H1 (cell line): ENCODE measurements around the gene CYP51A1. TPM values are rescaled to one million over a fixed set of nuclear protein-coding genes. Genes with fewer than 3 reads are reported as not detected.

ENCODE experiments used
- CTCF ChIA-PET: fragments of 300-600 bp; sonication (Branson Sonifier 250); formaldehyde crosslinking; loops from one replicate; lab custom pipeline; 2021; ENCODE audit not compliant: partially characterized antibody; lab: Charles Lee
- POLR2A ChIA-PET: fragments of 300-600 bp; sonication (Branson Sonifier 250); formaldehyde crosslinking; loops from one replicate; lab custom pipeline; 2021; ENCODE audit warnings: inconsistent platforms; ENCODE audit not compliant: partially characterized antibody; lab: Charles Lee
- DNase-seq, 2 experiments: peaks; one replicate each; pipeline versions ENCODE4 v3.0.0 to v3.0.0-alpha.2; 2010 to 2022; ENCODE audit warnings: low spot score in 2 of 2, low read depth in 1 of 2, mixed read lengths in 1 of 2
- FAIRE-seq: peaks from 2 replicates; lab custom pipeline; 2011; peaks lifted over from hg19 to GRCh38; lab: Jason Lieb, UNC
- H2AFZ ChIP-seq: 2 replicates; pipeline ENCODE4 v1.8.1; 2012; ENCODE audit warnings: low read length, inconsistent platforms
- H2AK5ac ChIP-seq: 2 replicates; pipeline ENCODE4 v1.6.1; 2013; ENCODE audit warnings: low read depth, low read length
- H2BK120ac ChIP-seq: replicated peaks from 2 replicates; pipeline ENCODE3; 2013; ENCODE audit warnings: low read depth, low read length, inconsistent platforms
- H2BK12ac ChIP-seq: 2 replicates; pipeline ENCODE4 v1.6.1; 2013; ENCODE audit warnings: low read depth, low read length
- H2BK15ac ChIP-seq: 2 replicates; pipeline ENCODE4 v1.6.1; 2013; ENCODE audit warnings: low read length
- H2BK20ac ChIP-seq: 2 replicates; pipeline ENCODE4 v1.6.1; 2013; ENCODE audit warnings: low read length
- H2BK5ac ChIP-seq: 2 replicates; pipeline ENCODE4 v1.6.1; 2013; ENCODE audit warnings: low read depth, low read length
- H3K14ac ChIP-seq: 2 replicates; pipeline ENCODE4 v1.6.1; 2013; ENCODE audit warnings: inconsistent platforms; ENCODE audit not compliant: insufficient read length
- H3K18ac ChIP-seq: 2 replicates; pipeline ENCODE4 v1.6.1; 2013; ENCODE audit warnings: low read length; ENCODE audit errors: extremely low read depth
- H3K23ac ChIP-seq: 2 replicates; pipeline ENCODE4 v1.6.1; 2013; ENCODE audit warnings: inconsistent platforms; ENCODE audit not compliant: insufficient read length
- H3K23me2 ChIP-seq: 2 replicates; pipeline ENCODE4 v1.6.1; 2013; ENCODE audit warnings: low read depth, low read length
- H3K27ac ChIP-seq: 2 replicates; pipeline ENCODE4 v1.6.1; 2011; ENCODE audit warnings: low read depth, low read length, inconsistent platforms
- H3K27me3 ChIP-seq, 4 experiments: replicated peaks in 1 of 4; 1 replicate in 1 of 4; 2 replicates in 3 of 4; pipeline versions ENCODE4 v1.6.1 to v1.8.1; 2011 to 2013; ENCODE audit warnings: low read length in 3 of 4, mild to moderate bottlenecking in 3 of 4, inconsistent platforms in 2 of 4, mixed read lengths in 2 of 4, moderate library complexity in 1 of 4; ENCODE audit not compliant: control insufficient read depth in 3 of 4, insufficient read depth in 3 of 4; ENCODE audit errors: extremely low read depth in 1 of 4
- H3K36me3 ChIP-seq, 4 experiments: 2 replicates each; pipeline versions ENCODE4 v1.6.1 to v1.8.1; 2011 to 2013; ENCODE audit warnings: mild to moderate bottlenecking in 4 of 4, low read length in 3 of 4, moderate library complexity in 2 of 4, control low read depth in 1 of 4, inconsistent platforms in 1 of 4; ENCODE audit not compliant: insufficient read depth in 4 of 4, control insufficient read depth in 2 of 4
- H3K4ac ChIP-seq: replicated peaks from 2 replicates; pipeline ENCODE3; 2013; ENCODE audit warnings: low read length, low read depth, mixed read lengths, inconsistent platforms; ENCODE audit not compliant: insufficient read length
- H3K4me1 ChIP-seq, 4 experiments: replicated peaks in 1 of 4; 1 replicate in 1 of 4; 2 replicates in 3 of 4; pipeline versions ENCODE4 v1.6.1 to v1.8.1; 2011 to 2013; ENCODE audit warnings: low read length in 3 of 4, inconsistent platforms in 2 of 4, mixed read lengths in 1 of 4; ENCODE audit not compliant: insufficient read depth in 4 of 4, control insufficient read depth in 3 of 4
- H3K4me2 ChIP-seq, 2 experiments: 2 replicates each; pipeline versions ENCODE4 v1.6.1 to v1.8.1; 2011 to 2013; ENCODE audit warnings: low read depth in 2 of 2, low read length in 2 of 2, control low read depth in 1 of 2, inconsistent platforms in 1 of 2, mild to moderate bottlenecking in 1 of 2; ENCODE audit not compliant: insufficient read depth in 1 of 2
- H3K4me3 ChIP-seq, 4 experiments: fragments of 200-600, 300-600 bp in 1 of 4; sonication (generic), shearing (Covaris generic), sonication (Bioruptor Twin) in 1 of 4; 2 replicates each; pipeline versions ENCODE4 v1.5.1 to v1.8.1; 2011 to 2016; ENCODE audit warnings: low read length in 4 of 4, low read depth in 3 of 4, control low read depth in 2 of 4, inconsistent platforms in 2 of 4, mild to moderate bottlenecking in 2 of 4, mixed read lengths in 1 of 4, moderate library complexity in 1 of 4; ENCODE audit not compliant: insufficient read depth in 2 of 4; ENCODE audit errors: extremely low read depth in 1 of 4
- H3K56ac ChIP-seq: replicated peaks from 2 replicates; pipeline ENCODE3; 2013; ENCODE audit warnings: low read depth, mild to moderate bottlenecking, mixed read lengths, low read length, inconsistent platforms; ENCODE audit not compliant: insufficient read length
- H3K79me1 ChIP-seq: 2 replicates; pipeline ENCODE4 v1.6.1; 2013; ENCODE audit warnings: low read depth, low read length, control low read depth
- H3K79me2 ChIP-seq, 2 experiments: 2 replicates each; pipeline versions ENCODE4 v1.6.1 to v1.8.1; 2012 to 2013; ENCODE audit warnings: low read length in 2 of 2, mild to moderate bottlenecking in 2 of 2, inconsistent platforms in 1 of 2; ENCODE audit not compliant: insufficient read depth in 2 of 2, control insufficient read depth in 1 of 2
- H3K9ac ChIP-seq, 4 experiments: replicated peaks in 1 of 4; 1 replicate in 1 of 4; 2 replicates in 3 of 4; pipeline versions ENCODE4 v1.6.1 to v1.8.1; 2011 to 2013; ENCODE audit warnings: low read depth in 3 of 4, low read length in 3 of 4, control low read depth in 2 of 4, mild to moderate bottlenecking in 2 of 4, moderate library complexity in 2 of 4, inconsistent platforms in 1 of 4; ENCODE audit errors: extremely low read depth in 1 of 4
- H3K9me3 ChIP-seq, 2 experiments: 2 replicates each; pipeline versions ENCODE4 v1.6.1 to v1.8.1; 2012 to 2013; ENCODE audit warnings: mild to moderate bottlenecking in 2 of 2, moderate library complexity in 2 of 2, control low read depth in 1 of 2, inconsistent platforms in 1 of 2, low read depth in 1 of 2, low read length in 1 of 2, mixed read lengths in 1 of 2; ENCODE audit not compliant: insufficient read depth in 2 of 2
- H4K20me1 ChIP-seq, 2 experiments: replicated peaks in 1 of 2; 2 replicates each; pipeline versions ENCODE3 to v1.8.1; 2011 to 2013; ENCODE audit warnings: inconsistent platforms in 2 of 2, low read length in 2 of 2, mild to moderate bottlenecking in 1 of 2; ENCODE audit not compliant: insufficient read depth in 2 of 2, control insufficient read depth in 1 of 2
- H4K5ac ChIP-seq: 2 replicates; pipeline ENCODE4 v1.6.1; 2013; ENCODE audit warnings: low read length, low read depth, mixed read lengths, inconsistent platforms; ENCODE audit not compliant: insufficient read length
- H4K8ac ChIP-seq: 2 replicates; pipeline ENCODE4 v1.8.0; 2013; ENCODE audit warnings: mild to moderate bottlenecking, moderate library complexity, low read length, inconsistent platforms; ENCODE audit not compliant: insufficient read depth; ENCODE audit errors: extremely low read depth
- H4K91ac ChIP-seq: replicated peaks from 2 replicates; pipeline ENCODE3; 2013; ENCODE audit warnings: low read length, mixed read lengths, inconsistent platforms; ENCODE audit not compliant: insufficient read length
- CTBP2 ChIP-seq: IDR thresholded peaks from 2 replicates; pipeline ENCODE4 v1.7.0; 2011; ENCODE audit warnings: borderline replicate concordance, mild to moderate bottlenecking, moderate library complexity, mixed read lengths, low read length; ENCODE audit not compliant: insufficient read depth, insufficient read length
- JUN ChIP-seq: IDR thresholded peaks from 2 replicates; pipeline ENCODE4 v1.6.1; 2011; ENCODE audit warnings: low read depth, mild to moderate bottlenecking, improper control_type of control experiment, low read length
- JUND ChIP-seq: IDR thresholded peaks from 2 replicates; pipeline ENCODE4 v1.6.1; 2011; ENCODE audit warnings: mild to moderate bottlenecking, improper control_type of control experiment, low read length
- RBBP5 ChIP-seq: IDR thresholded peaks from 2 replicates; pipeline ENCODE4 v1.7.1; 2012; ENCODE audit warnings: low read depth, mild to moderate bottlenecking, inconsistent platforms, low read length, moderate library complexity, borderline replicate concordance
- SIRT6 ChIP-seq: IDR thresholded peaks from one replicate; pipeline ENCODE4 v1.7.1; 2012; ENCODE audit warnings: low read length, inconsistent platforms
- WGBS, 2 experiments: shearing (Covaris generic) in 1 of 2; methylation state at CpG; one replicate each; pipeline versions ENCODE4 v1.1.6 to v1.1.7; 2013 to 2015; ENCODE audit warnings: low lambda C conversion rate in 2 of 2, mixed read lengths in 2 of 2, inconsistent platforms in 1 of 2, low coverage in 1 of 2, missing lambda C conversion rate in 1 of 2; ENCODE audit not compliant: insufficient replicate concordance in 2 of 2, insufficient coverage in 1 of 2, insufficient read length in 1 of 2; ENCODE audit errors: extremely low coverage in 1 of 2, missing lambda C conversion rate in 1 of 2; 5-methylcytosine and 5-hydroxymethylcytosine counted together
- polyA plus RNA-seq, 7 experiments: library from polyadenylated mRNA; depleted of rRNA in 3 of 7; stranded (reverse) in 5 of 7; unstranded in 2 of 7; fragments of >200 nt in 5 of 7; fragments of 200-250 nt in 2 of 7; gene quantifications; 1 replicate in 5 of 7; 2 replicates in 1 of 7; 4 replicates in 1 of 7; pipeline versions ENCODE4 v1.2.1 to v1.2.3, GENCODE V29; 2011 to 2013; ENCODE audit warnings: missing spikeins in 2 of 7, mixed read lengths in 2 of 7
- total RNA-seq: library from RNA; stranded (reverse); fragmentation: NEBNext Ultra II Directional; extraction: Animal tissue kit (Norgen Biotek cat#: 25700); gene quantifications from 2 replicates; pipeline ENCODE4 v1.2.1, GENCODE V29; 2021
- TF ChIP-seq, protein P1 (sequence below): IDR thresholded peaks from 2 replicates; pipeline ENCODE4 v1.6.1; 2012; ENCODE audit warnings: inconsistent platforms
- TF ChIP-seq, protein P2 (sequence below): IDR thresholded peaks from 2 replicates; pipeline ENCODE4 v1.6.1; 2011; ENCODE audit warnings: low read depth, mild to moderate bottlenecking, low read length; ENCODE audit not compliant: insufficient read depth

Gene CYP51A1
- total and polyA plus RNA-seq, 2 of the 8 experiments (the other 6 are each of a cell fraction or from before 2014, with no cell fraction given), result 9.8 to 111 TPM

DNA sequence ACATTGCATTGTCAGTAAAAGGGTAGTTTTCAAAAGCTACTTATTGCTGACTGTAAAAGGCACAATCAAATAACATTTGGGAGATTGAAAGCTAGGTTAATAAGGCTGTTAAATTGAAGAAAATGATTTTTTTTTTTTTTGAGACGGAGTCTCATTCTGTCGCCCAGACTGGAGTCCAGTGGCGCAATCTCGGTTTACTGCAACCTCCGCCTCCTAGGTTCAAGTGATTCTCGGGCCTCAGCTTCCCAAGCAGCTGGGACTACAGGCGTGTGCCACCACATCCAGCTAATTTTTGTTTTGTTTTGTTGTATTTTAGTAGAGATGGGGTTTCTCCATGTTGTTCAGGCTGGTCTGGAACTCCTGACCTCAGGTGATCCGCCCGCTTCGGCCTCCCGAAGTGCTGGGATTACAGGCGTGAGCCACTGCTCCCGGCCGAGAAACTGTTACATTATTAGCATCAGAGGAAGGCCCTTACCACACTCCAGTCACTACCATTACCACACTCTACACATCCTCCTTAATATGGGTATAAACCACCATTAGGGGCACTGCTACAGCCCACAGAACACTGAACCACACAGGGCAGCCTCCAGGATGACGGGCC, 1.0 kb downstream of the CYP51A1 start:
- Histone ChIP-seq H4K20me1 (peaks cover 0 to 7% of the 10 kb centered on the region in 2 experiments), H3K4me1 (peaks cover 0 to 6% (median 0%) of the 10 kb centered on the region in 4 experiments; a peak in 4 of 7 replicates), H2BK12ac (no peak overlapping the region), H2AFZ (no peak overlapping the region), H3K23me2 (no peaks in the 10 kb centered on the region; the same call in 1 of the 2 replicates), H2BK120ac (no peak overlapping the region), H3K9ac (peak overlapping the region in 3 of 4 experiments; percentile 46 to 91 (median 88); a peak in 3 of 7 replicates), H3K4me2 (peak overlapping the region; percentile 73 to 75), H3K23ac (no peak overlapping the region), H3K79me1 (no peaks in the 10 kb centered on the region; the same call in 1 of the 2 replicates), H2BK15ac (no peak overlapping the region), H3K18ac (no peak overlapping the region), H3K27me3 (no peaks in the 10 kb centered on the region), H3K14ac (no peak overlapping the region), H2AK5ac (no peak overlapping the region), H4K91ac (no peak overlapping the region), H3K56ac (no peak overlapping the region), H2BK20ac (no peak overlapping the region), H3K9me3 (no peaks in the 10 kb centered on the region), H3K4me3 (peak overlapping the region; percentile 74 to 97 (median 89)), H4K5ac (no peak overlapping the region), H3K27ac (no peak overlapping the region), H3K4ac (peak overlapping the region; percentile 90), H2BK5ac (peak overlapping the region; percentile 99; the same call in 1 of the 2 replicates), H3K79me2 (peaks cover 6 to 43% of the 10 kb centered on the region in 2 experiments; a peak in 3 of 4 replicates), H3K36me3 (peaks cover 0 to 30% (median 11%) of the 10 kb centered on the region in 4 experiments; a peak in 6 of 8 replicates), H4K8ac (no peak overlapping the region)
- DNase-seq, result no peak
- WGBS, 2 experiments, result 26% methylated on average over 15 of the region's 15 CpGs; no CpG with 5 or more reads in 1 of the 2 experiments
- FAIRE-seq, result no peak
- ChIA-PET POLR2A (interaction anchor here (1.6 to 2.0 kb wide), 4 partner anchors 8 to 314 kb away, joined by 5 to 12 read pairs (median 6); partner anchors contain the start of genes ANKIB1, GATAD1 and KRIT1), CTCF (interaction anchor here (0.6 to 2.8 kb wide), 17 partner anchors 8 to 333 kb away, joined by 3 to 14 read pairs (median 4); partner anchors contain the start of gene GATAD1)
- no peak for TF ChIP-seq JUND
- TF ChIP-seq CTBP2, result no peak
- no peak for TF ChIP-seq RBBP5
- TF ChIP-seq, protein P1, sequence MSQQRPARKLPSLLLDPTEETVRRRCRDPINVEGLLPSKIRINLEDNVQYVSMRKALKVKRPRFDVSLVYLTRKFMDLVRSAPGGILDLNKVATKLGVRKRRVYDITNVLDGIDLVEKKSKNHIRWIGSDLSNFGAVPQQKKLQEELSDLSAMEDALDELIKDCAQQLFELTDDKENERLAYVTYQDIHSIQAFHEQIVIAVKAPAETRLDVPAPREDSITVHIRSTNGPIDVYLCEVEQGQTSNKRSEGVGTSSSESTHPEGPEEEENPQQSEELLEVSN, result no peak
- TF ChIP-seq, protein P2, sequence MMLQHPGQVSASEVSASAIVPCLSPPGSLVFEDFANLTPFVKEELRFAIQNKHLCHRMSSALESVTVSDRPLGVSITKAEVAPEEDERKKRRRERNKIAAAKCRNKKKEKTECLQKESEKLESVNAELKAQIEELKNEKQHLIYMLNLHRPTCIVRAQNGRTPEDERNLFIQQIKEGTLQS, result no peak
- no peak for TF ChIP-seq SIRT6
- TF ChIP-seq JUN, result no peak
